Retina (tissue), 1 donor: ENCODE results near the gene ZNRF3.
"Not testable (repeated sequence)": the region's sequence is repeated elsewhere in the genome, so short reads cannot be mapped to it uniquely, and the experiment has no call there.

Source experiments
- DNase-seq: peaks from one replicate; pipeline ENCODE4 v3.0.0-alpha.2; 2016

Gene ZNRF3

GRCh38 chr22:28934026-28934425 lies 50.7 kb downstream of the ZNRF3 start:
- no peak for DNase-seq

DNA sequence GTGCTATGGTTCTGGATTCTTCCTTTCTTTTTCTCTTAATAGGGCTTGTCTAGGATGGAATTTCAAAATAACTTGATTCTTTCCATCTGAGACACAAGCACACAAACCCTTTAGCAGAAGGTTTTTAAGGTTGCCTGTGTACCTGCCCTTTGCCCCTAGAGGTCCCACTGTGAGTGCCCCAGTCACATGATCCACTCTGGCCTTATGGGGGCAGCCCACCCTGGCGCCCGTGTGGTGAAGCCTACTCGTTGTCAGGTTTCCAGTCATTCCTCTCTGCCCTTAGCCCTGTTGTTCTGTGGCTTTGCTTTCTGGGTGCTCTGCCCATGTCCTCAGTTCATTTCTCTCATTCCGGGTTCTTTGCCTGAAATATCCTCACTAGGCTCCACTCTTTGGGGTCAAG lies 51.8 kb downstream of the ZNRF3 start:
- no peak for DNase-seq

DNA sequence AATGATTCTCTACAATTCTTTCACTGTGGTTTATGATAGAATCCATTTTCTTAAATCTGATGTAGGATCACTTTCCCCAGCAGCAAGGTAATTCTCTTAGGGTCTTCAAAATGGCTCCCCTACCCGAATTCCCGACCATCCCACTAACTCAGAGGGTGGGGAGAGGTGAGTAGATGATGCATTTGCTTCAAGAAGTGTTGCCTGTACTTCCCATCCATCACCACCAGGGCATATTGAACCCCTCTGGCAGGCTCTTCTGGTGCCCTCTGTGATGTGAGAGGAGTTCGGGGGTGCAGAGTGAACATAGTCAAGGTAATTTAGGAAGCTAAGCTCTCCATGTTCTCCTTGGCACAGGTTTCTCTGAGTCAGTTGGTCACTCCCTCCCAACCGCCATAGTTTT lies 52.3 kb downstream of the ZNRF3 start:
- no peak for DNase-seq

DNA sequence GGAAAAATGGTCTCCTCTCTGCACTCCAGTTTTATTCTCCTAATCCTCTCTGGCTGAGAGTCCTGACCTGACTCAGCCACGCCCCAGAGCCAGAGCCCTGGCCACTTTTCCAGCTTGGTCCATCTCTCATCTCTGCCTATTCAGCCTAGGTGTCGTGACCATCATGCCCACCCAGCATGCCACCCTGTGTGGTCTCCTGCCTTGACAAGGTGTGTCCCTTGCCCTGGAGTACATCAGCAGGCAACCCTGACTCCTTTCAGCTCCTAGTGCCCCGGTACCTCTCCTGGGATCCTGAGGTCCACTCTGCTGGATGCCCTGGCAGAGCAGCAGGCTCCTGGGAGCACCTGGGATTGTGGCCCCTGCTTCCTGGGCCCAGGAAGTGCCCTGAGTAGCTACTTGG lies 52.8 kb downstream of the ZNRF3 start:
- no peak for DNase-seq

- no peak for DNase-seq
Measured at GRCh38 chr22:28937206-28938025, 54.0 kb downstream of the ZNRF3 start.

DNA sequence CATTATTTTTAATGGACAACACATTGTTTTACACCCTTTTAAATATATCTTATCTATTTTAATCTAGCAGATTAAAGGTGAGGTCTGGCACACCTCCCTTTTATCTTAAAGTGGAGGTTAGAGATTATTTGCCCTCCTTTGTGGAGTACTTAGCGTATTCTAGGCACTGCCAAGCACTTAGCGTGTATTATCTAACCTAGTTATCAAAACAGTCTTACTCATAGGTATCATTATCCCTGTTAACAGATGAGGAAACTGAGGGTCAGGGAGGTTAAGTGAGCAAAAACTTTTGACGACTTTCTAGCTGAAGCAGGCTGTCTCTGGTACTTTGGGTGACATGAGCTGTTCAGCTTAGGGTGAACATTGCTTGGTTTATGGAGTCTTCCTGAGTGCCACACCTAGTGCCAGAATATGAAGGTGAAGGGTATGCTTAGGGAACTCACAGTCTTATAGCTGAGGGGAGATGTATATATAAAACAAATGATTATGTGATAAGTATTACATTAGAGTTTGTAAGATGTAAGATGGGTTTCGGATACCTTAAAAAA lies 55.0 kb downstream of the ZNRF3 start:
- no peak for DNase-seq

- no peak for DNase-seq
Measured at GRCh38 chr22:28939394-28939793, 56.0 kb downstream of the ZNRF3 start.

GRCh38 chr22:28939932-28940331 lies 56.6 kb downstream of the ZNRF3 start:
- DNase-seq = no peak

DNA sequence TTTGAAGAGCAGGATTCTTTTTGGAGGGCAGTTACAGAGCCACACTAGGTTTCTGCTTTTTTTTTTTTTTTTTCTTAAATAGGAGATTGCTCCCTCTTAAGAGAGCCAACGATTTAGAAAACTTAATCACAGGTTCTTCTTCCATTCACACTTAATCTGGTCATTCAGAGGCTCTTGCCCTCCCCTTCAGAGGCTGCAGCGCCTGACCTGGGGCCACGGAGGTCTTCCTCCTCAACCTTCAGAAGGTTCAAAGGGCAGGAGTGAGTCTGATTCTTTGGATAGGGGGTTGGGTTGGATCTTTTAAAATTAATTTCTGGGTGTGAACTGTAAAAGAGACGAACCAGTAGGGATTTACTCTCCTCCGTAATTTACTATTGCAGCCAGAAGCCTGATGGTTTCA lies 57.1 kb downstream of the ZNRF3 start:
- DNase-seq = no peak

DNA sequence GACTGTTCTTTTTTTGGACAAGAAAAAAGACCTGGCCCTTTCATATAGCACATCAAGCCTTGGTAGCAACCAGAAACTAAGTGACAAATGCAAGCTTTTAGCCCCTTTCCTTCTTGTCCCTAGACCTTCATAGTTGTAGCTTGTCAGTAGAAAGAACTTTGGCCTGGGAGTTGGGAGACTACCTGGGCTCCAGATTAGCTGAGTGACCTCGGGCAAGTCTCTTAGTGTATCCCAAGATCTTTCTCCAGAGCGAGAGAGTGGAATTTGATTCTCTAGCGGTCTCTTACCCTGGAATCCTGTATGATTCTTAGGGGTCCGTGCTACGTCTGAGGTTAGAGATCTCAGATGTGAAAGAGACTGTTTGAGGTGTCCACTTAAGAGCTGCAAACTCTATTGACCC lies 59.0 kb downstream of the ZNRF3 start:
- no peak for DNase-seq

- DNase-seq = peak; percentile 53
Measured at GRCh38 chr22:28942801-28943500, 59.6 kb downstream of the ZNRF3 start.

- DNase-seq = no peak
Measured at GRCh38 chr22:28943501-28943879, 60.1 kb downstream of the ZNRF3 start.

GRCh38 chr22:28947125-28947524 lies 63.8 kb downstream of the ZNRF3 start:
- DNase-seq = no peak

GRCh38 chr22:28948424-28948823 lies 65.1 kb downstream of the ZNRF3 start:
- DNase-seq = no peak

- DNase-seq = not testable (repeated sequence)
Measured at GRCh38 chr22:28948860-28949551, 65.6 kb downstream of the ZNRF3 start.

GRCh38 chr22:28949788-28950187 lies 66.4 kb downstream of the ZNRF3 start:
- DNase-seq = no peak

- DNase-seq = no peak
Measured at GRCh38 chr22:28950617-28951411, 67.4 kb downstream of the ZNRF3 start.

DNA sequence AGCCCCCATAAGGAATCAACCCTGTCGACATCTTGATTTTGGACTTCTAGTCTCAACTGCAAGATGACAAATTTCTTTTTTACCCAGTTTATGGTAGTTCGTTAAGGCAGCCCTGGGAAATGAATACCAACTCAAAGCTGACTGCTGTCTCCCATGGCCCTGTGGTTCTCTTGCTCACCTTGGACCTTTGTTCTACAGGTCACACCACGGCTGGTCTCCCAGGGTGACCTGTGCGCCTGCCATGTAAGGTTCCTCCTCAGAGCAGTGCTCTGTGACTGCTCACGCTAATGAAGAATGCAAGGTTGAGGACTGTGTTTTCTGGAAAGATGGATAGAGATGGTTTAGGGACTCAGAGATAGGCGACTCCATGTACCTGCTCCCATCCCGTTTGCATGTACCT lies 68.2 kb downstream of the ZNRF3 start:
- no peak for DNase-seq

DNA sequence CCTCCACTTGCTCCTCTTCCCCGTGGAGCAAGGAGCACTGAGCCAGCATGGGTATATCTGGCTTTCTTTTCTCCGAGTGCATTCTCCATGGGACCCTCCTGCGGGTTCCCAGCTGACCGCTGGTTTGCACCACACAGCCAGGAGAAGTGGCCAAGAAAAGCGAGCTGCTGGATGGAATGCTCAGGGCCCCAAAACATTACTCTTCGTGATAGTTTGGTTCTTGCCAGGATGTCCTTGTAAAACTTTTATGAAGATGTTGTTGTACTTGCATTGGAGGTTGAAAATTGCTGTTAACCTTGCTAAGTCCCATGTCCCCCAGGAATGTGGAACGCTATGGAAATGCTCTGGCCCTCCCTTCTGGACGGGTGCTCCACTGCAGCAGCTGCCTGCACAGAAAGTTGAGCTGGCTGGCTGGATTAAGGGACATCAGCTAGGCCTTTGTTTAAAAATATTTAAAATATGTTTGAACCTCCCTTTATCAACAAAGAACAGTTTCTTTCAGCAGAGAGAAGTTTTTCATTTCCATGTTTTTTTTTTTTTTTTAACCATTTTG lies 68.7 kb downstream of the ZNRF3 start:
- DNase-seq = no peak

DNA sequence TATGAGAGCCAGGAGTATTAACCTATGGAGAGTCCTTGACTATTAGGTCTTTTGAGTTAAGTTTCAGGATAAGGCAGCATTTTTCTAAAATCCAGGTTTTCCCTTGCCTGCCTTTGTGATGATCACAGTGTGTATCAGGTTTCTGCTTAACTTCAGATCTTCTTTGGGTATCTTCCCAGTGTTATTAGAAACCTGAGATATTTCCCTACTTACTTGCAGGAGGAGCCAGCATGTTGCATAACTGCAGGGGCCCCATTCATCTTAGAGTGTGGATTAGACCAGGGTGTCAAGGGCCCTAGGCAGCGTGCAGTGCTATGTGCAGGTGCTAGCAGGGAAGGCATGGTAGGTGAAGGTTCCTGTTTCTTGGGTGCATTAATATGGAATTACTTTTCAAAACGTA lies 69.5 kb downstream of the ZNRF3 start:
- DNase-seq = no peak

DNA sequence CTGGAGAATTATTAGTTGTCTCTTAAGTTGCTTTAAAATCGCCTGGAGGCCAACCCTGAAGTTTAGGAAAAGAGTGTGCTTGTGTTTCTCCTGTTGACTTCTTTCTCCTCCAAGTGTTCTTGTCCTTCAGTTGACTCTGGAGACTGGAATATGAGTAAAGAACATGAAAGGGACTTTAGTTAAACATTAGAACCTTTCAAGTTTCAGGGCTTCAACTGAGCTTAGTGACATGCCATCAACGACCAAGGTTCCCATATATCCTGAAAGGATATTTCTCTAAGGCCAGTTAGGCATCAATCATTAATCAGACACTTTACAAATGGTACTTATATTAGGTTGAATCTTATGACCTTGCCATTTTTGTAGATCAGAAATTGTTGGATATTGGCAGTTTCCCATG lies 70.0 kb downstream of the ZNRF3 start:
- no peak for DNase-seq
